ENCODE data around the gene EPHA1. TPM values are rescaled to one million over a fixed set of nuclear protein-coding genes. Genes with fewer than 3 reads are reported as not detected.
"Not testable (repeated sequence)": the region's sequence is repeated elsewhere in the genome, so short reads cannot be mapped to it uniquely, and the experiment has no call there.

EPHA1 gene
- total RNA-seq, 2 donors from 2014 or later, result 0.71 TPM; not detected in 1

- no peak for TF ChIP-seq CTCF (IDR thresholded peaks at IDR 0.05)
- no peak overlapping the region for H3K27ac ChIP-seq
- DNase-seq (ENCODE audit: low spot score), result no peak
- no peaks in the 10 kb centered on the region for H3K9me3 ChIP-seq
- peaks cover 0 to 35% of the 10 kb centered on the region in 2 donors for H3K4me1 ChIP-seq
- no peak overlapping the region for H3K4me3 ChIP-seq
- no peaks in the 10 kb centered on the region for H3K27me3 ChIP-seq
- H3K36me3 ChIP-seq, result no peaks in the 10 kb centered on the region
Observed at GRCh38 chr7:143405173-143406001, 3.3 kb downstream of the EPHA1 start.

GRCh38 chr7:143402233-143402632 lies 6.4 kb downstream of the EPHA1 start:
- H3K9me3 ChIP-seq; H3K27ac ChIP-seq; H3K4me1 ChIP-seq; H3K4me3 ChIP-seq; H3K27me3 ChIP-seq; H3K36me3 ChIP-seq; DNase-seq (ENCODE audit: low spot score): not testable (repeated sequence)

- DNase-seq (ENCODE audit: low spot score), result no peak
- H3K4me3 ChIP-seq, result no peak overlapping the region
- no peak for TF ChIP-seq CTCF (IDR thresholded peaks at IDR 0.05)
Observed at GRCh38 chr7:143401265-143401664, 7.4 kb downstream of the EPHA1 start.

GRCh38 chr7:143399642-143400041 lies 9.0 kb downstream of the EPHA1 start:
- Histone ChIP-seq H3K27ac (no peak overlapping the region), H3K4me3 (no peak overlapping the region), H3K9me3 (no peaks in the 10 kb centered on the region), H3K36me3 (no peaks in the 10 kb centered on the region), H3K4me1 (peaks cover 0 to 22% of the 10 kb centered on the region in 2 donors), H3K27me3 (no peaks in the 10 kb centered on the region)
- TF ChIP-seq CTCF (IDR thresholded peaks at IDR 0.05), result no peak
- DNase-seq (ENCODE audit: low spot score), result no peak

More at GRCh38 chr7:143401265-143401664, 7.4 kb downstream of the EPHA1 start:
- Histone ChIP-seq H3K4me1 (peaks cover 0 to 12% of the 10 kb centered on the region in 2 donors), H3K9me3 (no peaks in the 10 kb centered on the region), H3K36me3 (no peaks in the 10 kb centered on the region), H3K27me3 (no peaks in the 10 kb centered on the region), H3K27ac (no peak overlapping the region)

- DNase-seq (ENCODE audit: low spot score), result no peak
- peaks cover 0 to 24% of the 10 kb centered on the region in 2 donors for H3K4me1 ChIP-seq
- no peaks in the 10 kb centered on the region for H3K36me3 ChIP-seq
- H3K27me3 ChIP-seq, result no peaks in the 10 kb centered on the region
- no peak overlapping the region for H3K4me3 ChIP-seq
- no peak for TF ChIP-seq CTCF (IDR thresholded peaks at IDR 0.05)
- no peak overlapping the region for H3K27ac ChIP-seq
- no peaks in the 10 kb centered on the region for H3K9me3 ChIP-seq
Observed at GRCh38 chr7:143399151-143399550, 9.5 kb downstream of the EPHA1 start.

GRCh38 chr7:143398616-143399015 lies 10.0 kb downstream of the EPHA1 start:
- no peak for DNase-seq (ENCODE audit: low spot score)
- no peak for TF ChIP-seq CTCF (IDR thresholded peaks at IDR 0.05)
- Histone ChIP-seq H3K9me3 (no peaks in the 10 kb centered on the region), H3K4me1 (peaks cover 0 to 30% of the 10 kb centered on the region in 2 donors), H3K27ac (no peak overlapping the region), H3K4me3 (no peak overlapping the region), H3K27me3 (no peaks in the 10 kb centered on the region), H3K36me3 (no peaks in the 10 kb centered on the region)

Data from right atrium auricular region (tissue), 2 donors.